Neutrophil (primary cell): ENCODE data around the gene ADAMTSL3.

Experiments used
- H3K27ac ChIP-seq: fragments of 200-600 bp; sonication (generic); 2 replicates; pipeline ENCODE4 v1.5.1; 2016; ENCODE audit warnings: mild to moderate bottlenecking, moderate library complexity
- H3K27me3 ChIP-seq: fragments of 200-600 bp; sonication (generic); 2 replicates; pipeline ENCODE4 v1.6.0; 2016; ENCODE audit warnings: mild to moderate bottlenecking
- H3K36me3 ChIP-seq: fragments of 200-600 bp; sonication (generic); 2 replicates; pipeline ENCODE4 v1.5.1; 2017
- H3K4me1 ChIP-seq, 2 experiments: fragments of 200-600 bp in 1 of 2; sonication (generic) in 1 of 2; 1 replicate in 1 of 2; 2 replicates in 1 of 2; pipeline versions ENCODE4 v1.5.1 to v1.6.1; 2013 to 2016; ENCODE audit warnings: low read depth in 1 of 2, low read length in 1 of 2, mild to moderate bottlenecking in 1 of 2, moderate library complexity in 1 of 2; ENCODE audit not compliant: control insufficient read depth in 1 of 2, insufficient read depth in 1 of 2
- H3K4me3 ChIP-seq, 2 experiments: fragments of 200-600 bp in 1 of 2; sonication (generic) in 1 of 2; 1 replicate in 1 of 2; 2 replicates in 1 of 2; pipeline ENCODE4 v1.5.1; 2013 to 2016; ENCODE audit warnings: low read depth in 1 of 2, low read length in 1 of 2, mild to moderate bottlenecking in 1 of 2, moderate library complexity in 1 of 2
- H3K9me3 ChIP-seq: fragments of 200-600 bp; sonication (generic); 2 replicates; pipeline ENCODE4 v1.5.1; 2016
- TF ChIP-seq, protein P1 (sequence below): fragments of 200-600 bp; sonication (generic); IDR thresholded peaks from 2 replicates; pipeline ENCODE4 v1.5.1; 2016; ENCODE audit warnings: antibody characterized with exemption

Gene ADAMTSL3

DNA sequence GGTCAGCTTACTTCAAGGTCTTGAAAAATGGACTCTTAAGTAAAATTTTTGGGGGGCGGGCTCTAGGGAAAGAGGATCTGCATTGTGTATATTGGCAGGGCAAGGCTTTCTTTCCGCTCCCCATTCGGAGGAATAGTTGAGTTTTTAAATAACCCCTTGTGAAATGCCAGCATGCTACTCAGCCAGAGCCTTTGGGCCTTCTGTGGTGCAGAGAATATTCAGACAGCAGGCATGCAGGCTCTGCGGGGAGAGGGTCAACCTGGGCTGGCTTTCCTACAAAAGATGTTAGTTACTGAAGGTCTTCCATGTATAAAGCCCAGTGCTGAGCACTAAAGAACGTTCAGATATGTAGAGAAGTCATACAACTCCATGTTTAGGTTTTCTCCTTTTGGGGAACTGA, 40.6 kb downstream of the ADAMTSL3 start:
- H3K9me3 ChIP-seq = no peaks in the 10 kb centered on the region
- no peak overlapping the region for H3K4me3 ChIP-seq
- no peaks in the 10 kb centered on the region for H3K27me3 ChIP-seq
- no peaks in the 10 kb centered on the region for H3K4me1 ChIP-seq
- TF ChIP-seq, protein P1, sequence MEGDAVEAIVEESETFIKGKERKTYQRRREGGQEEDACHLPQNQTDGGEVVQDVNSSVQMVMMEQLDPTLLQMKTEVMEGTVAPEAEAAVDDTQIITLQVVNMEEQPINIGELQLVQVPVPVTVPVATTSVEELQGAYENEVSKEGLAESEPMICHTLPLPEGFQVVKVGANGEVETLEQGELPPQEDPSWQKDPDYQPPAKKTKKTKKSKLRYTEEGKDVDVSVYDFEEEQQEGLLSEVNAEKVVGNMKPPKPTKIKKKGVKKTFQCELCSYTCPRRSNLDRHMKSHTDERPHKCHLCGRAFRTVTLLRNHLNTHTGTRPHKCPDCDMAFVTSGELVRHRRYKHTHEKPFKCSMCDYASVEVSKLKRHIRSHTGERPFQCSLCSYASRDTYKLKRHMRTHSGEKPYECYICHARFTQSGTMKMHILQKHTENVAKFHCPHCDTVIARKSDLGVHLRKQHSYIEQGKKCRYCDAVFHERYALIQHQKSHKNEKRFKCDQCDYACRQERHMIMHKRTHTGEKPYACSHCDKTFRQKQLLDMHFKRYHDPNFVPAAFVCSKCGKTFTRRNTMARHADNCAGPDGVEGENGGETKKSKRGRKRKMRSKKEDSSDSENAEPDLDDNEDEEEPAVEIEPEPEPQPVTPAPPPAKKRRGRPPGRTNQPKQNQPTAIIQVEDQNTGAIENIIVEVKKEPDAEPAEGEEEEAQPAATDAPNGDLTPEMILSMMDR = no peak
- H3K36me3 ChIP-seq = no peaks in the 10 kb centered on the region
- H3K27ac ChIP-seq = no peak overlapping the region

GRCh38 chr15:83695246-83695645, 41.3 kb downstream of the ADAMTSL3 start:
- H3K27me3 ChIP-seq = no peaks in the 10 kb centered on the region
- H3K9me3 ChIP-seq = no peaks in the 10 kb centered on the region
- H3K4me3 ChIP-seq = no peak overlapping the region
- no peak overlapping the region for H3K27ac ChIP-seq
- H3K36me3 ChIP-seq = no peaks in the 10 kb centered on the region
- H3K4me1 ChIP-seq = no peaks in the 10 kb centered on the region
- TF ChIP-seq, protein P1 = no peak

- Histone ChIP-seq H3K9me3 (no peaks in the 10 kb centered on the region), H3K4me1 (no peaks in the 10 kb centered on the region), H3K27ac (no peak overlapping the region), H3K4me3 (no peak overlapping the region), H3K27me3 (no peaks in the 10 kb centered on the region), H3K36me3 (no peaks in the 10 kb centered on the region)
- TF ChIP-seq, protein P1 = no peak
These were observed 42.0 kb downstream of the ADAMTSL3 start for GRCh38 chr15:83695901-83696425.

DNA sequence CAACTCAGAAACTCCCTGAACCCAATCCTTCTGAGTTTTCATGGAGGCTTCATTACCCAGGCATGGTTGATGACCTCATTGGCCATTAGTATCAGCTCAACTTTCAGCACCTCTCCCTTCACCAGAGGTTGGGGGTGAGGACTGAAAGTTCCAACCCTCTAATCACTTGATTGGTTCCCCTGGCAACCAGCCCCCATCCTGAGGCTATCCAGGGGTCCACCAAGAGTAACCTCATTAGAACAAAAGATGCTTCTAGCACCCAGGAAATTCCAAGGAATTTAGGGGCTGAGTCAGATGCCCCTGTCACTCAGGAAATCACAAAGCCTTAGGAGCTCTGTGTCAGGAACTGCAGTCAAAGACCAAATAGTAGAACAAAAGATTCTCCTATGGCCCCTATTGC, 43.8 kb downstream of the ADAMTSL3 start:
- no peak overlapping the region for H3K4me3 ChIP-seq
- H3K27ac ChIP-seq = no peak overlapping the region
- H3K36me3 ChIP-seq = no peaks in the 10 kb centered on the region
- no peaks in the 10 kb centered on the region for H3K27me3 ChIP-seq
- no peaks in the 10 kb centered on the region for H3K9me3 ChIP-seq
- no peaks in the 10 kb centered on the region for H3K4me1 ChIP-seq
- TF ChIP-seq, protein P1 = no peak

- Histone ChIP-seq H3K4me3 (no peak overlapping the region), H3K36me3 (no peaks in the 10 kb centered on the region), H3K27me3 (no peaks in the 10 kb centered on the region), H3K9me3 (no peaks in the 10 kb centered on the region), H3K27ac (no peak overlapping the region), H3K4me1 (no peaks in the 10 kb centered on the region)
- TF ChIP-seq, protein P1 = no peak
These were observed 44.4 kb downstream of the ADAMTSL3 start for GRCh38 chr15:83698294-83698693.

GRCh38 chr15:83699028-83699427, 45.1 kb downstream of the ADAMTSL3 start:
- H3K27ac ChIP-seq = no peak overlapping the region
- TF ChIP-seq, protein P1 = no peak
- H3K36me3 ChIP-seq = no peaks in the 10 kb centered on the region
- H3K9me3 ChIP-seq = no peaks in the 10 kb centered on the region
- H3K4me1 ChIP-seq = no peaks in the 10 kb centered on the region
- no peak overlapping the region for H3K4me3 ChIP-seq
- H3K27me3 ChIP-seq = no peaks in the 10 kb centered on the region
